Naive thymus-derived CD8-positive, alpha-beta T cell (primary cell): ENCODE measurements around the gene SHTN1. TPM values are rescaled to one million over a fixed set of nuclear protein-coding genes. Genes with fewer than 3 reads are reported as not detected.

Experiments used
- ATAC-seq, 2 donors: fragments of 150-1000 bp; cut with Tn5 transposase in 1 of 2; sonication (Bioruptor Pico), chemical (Tn5 transposase) in 1 of 2; 1 replicate in 1 of 2; 2 replicates in 1 of 2; pipeline ENCODE4 v1.10.0; 2021; ENCODE audit warnings: mild to moderate bottlenecking in 2 of 2, moderate library complexity in 2 of 2
- POLR2A ChIA-PET: fragments of 350-600 bp; sonication (Branson Sonifier 250); formaldehyde crosslinking; loops from one replicate; lab custom pipeline; 2021; ENCODE audit warnings: antibody characterized with exemption; lab: Charles Lee
- DNase-seq, 10 donors: peaks; one replicate each; pipeline versions ENCODE4 v3.0.0 to v3.0.0-alpha.2; 2020 to 2022
- H3K27ac Mint-ChIP-seq, 10 donors: one replicate each; pipeline ENCODE4 v1.8.0; 2020 to 2022; ENCODE audit warnings: mild to moderate bottlenecking in 10 of 10, mixed read lengths in 10 of 10, moderate library complexity in 4 of 10, inconsistent platforms in 1 of 10
- H3K27me3 Mint-ChIP-seq, 5 donors: one replicate each; pipeline ENCODE4 v1.8.0; 2021 to 2022; ENCODE audit warnings: mixed read lengths in 5 of 5
- H3K36me3 Mint-ChIP-seq, 3 donors: one replicate each; pipeline ENCODE4 v1.8.0; 2020 to 2022; ENCODE audit warnings: mixed read lengths in 3 of 3, mild to moderate bottlenecking in 2 of 3, inconsistent platforms in 1 of 3
- H3K4me1 Mint-ChIP-seq, 4 donors: one replicate each; pipeline ENCODE4 v1.8.0; 2021 to 2022; ENCODE audit warnings: mixed read lengths in 4 of 4
- H3K4me3 Mint-ChIP-seq, 10 donors: one replicate each; pipeline ENCODE4 v1.8.0; 2020 to 2022; ENCODE audit warnings: mild to moderate bottlenecking in 10 of 10, mixed read lengths in 10 of 10, moderate library complexity in 6 of 10, inconsistent platforms in 1 of 10
- H3K9me3 Mint-ChIP-seq, 9 donors: one replicate each; pipeline ENCODE4 v1.8.0; 2020 to 2022; ENCODE audit warnings: mixed read lengths in 9 of 9, mild to moderate bottlenecking in 3 of 9, inconsistent platforms in 1 of 9, moderate library complexity in 1 of 9
- polyA plus RNA-seq, 3 donors: library from polyadenylated mRNA; unstranded; fragments of 300-500 nt; fragmentation: Illumina TruSeq; gene quantifications; one replicate each; pipeline ENCODE4 v1.2.3, GENCODE V29; 2021
- total RNA-seq, 8 experiments: library from RNA in 2 of 8; stranded (reverse) in 2 of 8; gene quantifications; one replicate each; pipeline ENCODE4 v1.2.3 and lab custom pipeline; 2021 to 2026

Gene SHTN1
- total and polyA plus RNA-seq, 5 experiments from 2014 or later = 0.25 TPM; not detected in 4

GRCh38 chr10:117000580-117000979 is 4.4 kb downstream of the SHTN1 start:
- H3K27me3 Mint-ChIP-seq = peaks cover 18 to 61% (median 28%) of the 10 kb centered on the region in 5 donors
- no peak overlapping the region for H3K4me3 Mint-ChIP-seq
- H3K36me3 Mint-ChIP-seq = peaks cover 0 to 2% (median 0%) of the 10 kb centered on the region in 3 donors
- peaks cover 0 to 9% (median 4%) of the 10 kb centered on the region in 4 donors for H3K4me1 Mint-ChIP-seq
- DNase-seq (no peak), ATAC-seq (no peak)
- H3K9me3 Mint-ChIP-seq = peaks cover 0 to 3% (median 0%) of the 10 kb centered on the region in 9 donors
- no peak overlapping the region for H3K27ac Mint-ChIP-seq
- POLR2A ChIA-PET = no interaction called here

GRCh38 chr10:116998172-116998571 is 6.8 kb downstream of the SHTN1 start:
- Mint-ChIP-seq H3K4me1 (no peaks in the 10 kb centered on the region), H3K9me3 (no peaks in the 10 kb centered on the region), H3K4me3 (no peak overlapping the region), H3K27ac (no peak overlapping the region), H3K36me3 (no peaks in the 10 kb centered on the region), H3K27me3 (peaks cover 10 to 49% (median 20%) of the 10 kb centered on the region in 5 donors)
- ATAC-seq = no peak
- POLR2A ChIA-PET = no interaction called here
- no peak for DNase-seq

- Mint-ChIP-seq H3K4me3 (no peak overlapping the region), H3K9me3 (no peaks in the 10 kb centered on the region), H3K27ac (peak overlapping the region in 1 of 10 donors; percentile 48), H3K36me3 (no peaks in the 10 kb centered on the region), H3K4me1 (no peaks in the 10 kb centered on the region), H3K27me3 (peaks cover 6 to 42% (median 19%) of the 10 kb centered on the region in 5 donors)
- ATAC-seq = no peak
- DNase-seq = no peak
- POLR2A ChIA-PET = no interaction called here
Measured at GRCh38 chr10:116997015-116997414, 8.0 kb downstream of the SHTN1 start.

DNA sequence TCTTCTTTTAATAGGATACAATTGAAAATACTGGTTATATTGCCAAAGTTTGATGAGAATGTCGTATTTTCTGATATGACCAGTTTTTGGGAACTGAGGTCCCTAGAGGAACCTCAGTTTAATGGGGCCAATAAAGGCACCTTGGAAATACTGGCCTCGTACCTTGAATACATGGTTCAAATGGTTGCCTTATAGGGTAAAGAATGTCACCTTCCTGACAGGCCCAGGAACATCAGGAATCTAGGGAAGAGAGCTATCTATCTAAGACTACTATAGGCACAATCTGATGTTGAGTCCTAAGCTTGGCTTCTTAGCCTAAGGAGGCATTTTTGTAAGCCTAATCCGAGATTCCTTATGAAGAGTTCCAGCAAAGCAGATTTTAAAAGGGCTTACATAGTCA is 9.3 kb downstream of the SHTN1 start:
- no peak overlapping the region for H3K4me3 Mint-ChIP-seq
- no peaks in the 10 kb centered on the region for H3K36me3 Mint-ChIP-seq
- H3K27me3 Mint-ChIP-seq = peaks cover 6 to 42% (median 17%) of the 10 kb centered on the region in 5 donors
- no peaks in the 10 kb centered on the region for H3K4me1 Mint-ChIP-seq
- H3K27ac Mint-ChIP-seq = no peak overlapping the region
- no peaks in the 10 kb centered on the region for H3K9me3 Mint-ChIP-seq
- DNase-seq = no peak
- ATAC-seq = no peak
- POLR2A ChIA-PET = no interaction called here

DNA sequence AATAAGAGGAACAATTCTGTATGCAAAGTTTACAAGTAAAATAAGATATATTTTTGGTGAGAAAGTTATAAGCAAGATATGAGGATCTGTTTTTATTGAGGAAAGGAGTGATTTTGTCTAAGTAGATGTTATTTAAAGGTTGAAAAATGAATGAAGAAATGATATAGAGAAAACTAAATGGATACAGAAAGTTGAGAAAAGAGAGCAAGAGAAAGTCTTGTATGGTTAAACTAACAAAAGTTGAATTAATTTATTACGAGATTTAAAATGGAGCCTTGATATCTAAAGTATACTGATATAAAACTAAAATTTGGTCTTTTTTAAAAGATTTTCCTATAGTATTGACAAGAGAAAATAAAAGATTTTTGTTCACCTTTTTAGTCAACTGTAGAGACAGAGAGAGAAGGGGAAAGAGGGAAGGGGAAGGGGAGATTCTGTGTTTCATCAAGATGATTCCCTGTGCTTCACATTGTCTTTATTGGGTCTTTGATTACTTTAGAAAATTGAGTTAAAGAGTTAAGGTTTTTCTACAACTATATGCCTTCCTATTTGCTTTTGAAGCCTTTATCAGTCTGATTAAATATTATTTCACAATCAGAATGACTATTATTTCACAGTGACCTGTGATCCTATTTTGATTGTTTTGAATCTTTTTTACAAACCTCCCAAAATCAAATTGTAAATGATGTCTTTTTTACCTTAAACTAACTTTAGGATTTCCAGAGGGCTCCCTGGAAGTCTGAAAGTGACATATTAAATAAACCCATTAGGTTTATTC is 10.7 kb downstream of the SHTN1 start:
- Mint-ChIP-seq H3K27me3 (peaks cover 2 to 39% (median 11%) of the 10 kb centered on the region in 5 donors), H3K4me3 (no peak overlapping the region), H3K36me3 (no peaks in the 10 kb centered on the region), H3K9me3 (no peaks in the 10 kb centered on the region), H3K27ac (no peak overlapping the region), H3K4me1 (no peaks in the 10 kb centered on the region)
- no peak for ATAC-seq
- POLR2A ChIA-PET = no interaction called here
- no peak for DNase-seq

DNA sequence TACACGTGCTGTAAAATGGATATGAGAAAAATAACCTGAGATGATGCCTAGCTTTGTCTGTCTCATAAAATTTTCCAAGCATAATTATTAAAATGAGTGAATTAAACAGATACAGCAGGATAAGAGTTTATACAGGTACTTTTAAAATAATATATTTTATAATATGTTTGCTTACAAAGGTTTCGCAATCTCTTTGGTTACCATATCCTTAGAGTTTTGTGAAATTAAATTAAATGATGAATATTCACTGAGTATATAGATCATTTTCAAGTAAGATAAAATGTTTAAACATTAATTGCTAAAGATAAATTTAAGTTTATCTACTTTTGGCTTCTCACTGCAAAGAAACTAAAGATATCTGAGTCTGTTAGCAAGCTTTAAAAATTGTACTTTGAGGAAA is 11.4 kb downstream of the SHTN1 start:
- no peak for ATAC-seq
- no peak for DNase-seq
- H3K4me3 Mint-ChIP-seq = no peak overlapping the region
- no peaks in the 10 kb centered on the region for H3K36me3 Mint-ChIP-seq
- no peaks in the 10 kb centered on the region for H3K9me3 Mint-ChIP-seq
- POLR2A ChIA-PET = no interaction called here
- H3K27ac Mint-ChIP-seq = no peak overlapping the region
- H3K4me1 Mint-ChIP-seq = no peaks in the 10 kb centered on the region
- peaks cover 2 to 32% (median 10%) of the 10 kb centered on the region in 5 donors for H3K27me3 Mint-ChIP-seq

DNA sequence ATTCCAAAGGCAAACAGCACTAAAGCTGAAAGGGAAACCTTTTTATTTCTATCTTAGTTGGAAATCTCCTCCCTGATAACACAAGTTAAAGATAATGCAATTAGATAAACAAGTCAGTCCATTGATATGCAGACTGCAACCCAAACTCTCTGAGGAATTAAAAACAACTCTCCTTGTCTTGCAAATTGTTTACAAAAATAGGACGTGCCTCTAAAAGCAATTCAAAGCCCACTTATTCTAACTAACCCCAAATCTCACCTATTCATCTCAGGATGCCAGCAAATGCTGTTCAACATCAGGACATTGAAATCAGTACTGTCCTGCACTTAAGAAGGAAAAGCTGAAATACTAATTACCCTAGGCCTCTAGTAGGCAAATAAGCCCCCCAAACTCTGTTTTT is 12.8 kb downstream of the SHTN1 start:
- H3K27me3 Mint-ChIP-seq = peaks cover 3 to 22% (median 6%) of the 10 kb centered on the region in 5 donors
- H3K27ac Mint-ChIP-seq = no peak overlapping the region
- no peak overlapping the region for H3K4me3 Mint-ChIP-seq
- H3K9me3 Mint-ChIP-seq = no peaks in the 10 kb centered on the region
- POLR2A ChIA-PET = no interaction called here
- ATAC-seq = no peak
- H3K4me1 Mint-ChIP-seq = no peaks in the 10 kb centered on the region
- no peak for DNase-seq
- no peaks in the 10 kb centered on the region for H3K36me3 Mint-ChIP-seq

DNA sequence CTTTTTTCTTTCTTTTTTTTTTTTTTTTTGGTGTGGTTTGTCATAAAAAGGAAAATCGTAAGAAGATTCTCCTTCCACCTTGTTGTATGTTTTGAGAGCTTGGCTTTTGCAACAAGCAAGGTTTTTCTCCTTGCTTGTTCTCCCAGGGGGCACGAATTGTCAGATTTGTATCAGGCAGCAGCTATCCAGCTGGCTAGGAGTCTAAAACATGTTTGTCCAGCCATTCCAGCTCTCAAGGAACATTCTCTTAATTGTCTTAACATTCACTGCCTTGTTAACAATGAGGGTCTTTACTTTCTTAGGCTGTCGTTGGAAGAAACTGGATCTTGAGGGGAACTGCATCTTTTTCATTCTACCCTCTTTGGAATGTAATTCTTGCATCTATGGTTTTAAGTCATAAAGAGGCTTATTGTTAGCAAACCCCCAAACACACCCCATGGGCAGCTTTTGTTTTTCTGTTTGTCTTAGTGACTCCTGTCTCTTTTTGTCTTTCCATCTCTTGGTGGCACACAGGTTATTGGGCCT is 14.6 kb downstream of the SHTN1 start:
- DNase-seq (no peak), ATAC-seq (no peak)
- H3K27ac Mint-ChIP-seq = no peak overlapping the region
- POLR2A ChIA-PET = no interaction called here
- H3K36me3 Mint-ChIP-seq = no peaks in the 10 kb centered on the region
- peaks cover 0 to 2% (median 0%) of the 10 kb centered on the region in 9 donors for H3K9me3 Mint-ChIP-seq
- H3K27me3 Mint-ChIP-seq = peaks cover 0 to 6% (median 4%) of the 10 kb centered on the region in 5 donors
- H3K4me3 Mint-ChIP-seq = no peak overlapping the region
- no peaks in the 10 kb centered on the region for H3K4me1 Mint-ChIP-seq

DNA sequence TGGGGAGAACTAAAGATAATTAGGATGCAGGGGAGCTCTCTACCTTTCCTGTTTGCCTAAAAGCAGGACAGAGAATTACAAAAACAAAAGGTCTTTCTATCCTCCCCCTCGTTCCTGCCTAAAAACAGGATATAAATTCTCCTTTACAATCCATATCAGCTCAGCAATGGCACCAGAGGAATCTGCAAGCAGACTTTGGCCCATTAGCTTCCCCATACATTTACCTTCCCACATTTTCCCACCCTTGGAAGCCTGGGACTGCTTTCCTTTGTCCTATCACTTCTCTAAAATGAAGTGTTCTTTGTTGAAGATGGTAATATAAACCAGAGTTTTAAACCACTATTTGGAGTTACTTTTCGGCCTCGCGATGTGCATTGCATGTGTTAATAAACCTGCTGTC is 15.5 kb downstream of the SHTN1 start:
- peaks cover 0 to 7% (median 6%) of the 10 kb centered on the region in 5 donors for H3K27me3 Mint-ChIP-seq
- peaks cover 0 to 2% (median 0%) of the 10 kb centered on the region in 9 donors for H3K9me3 Mint-ChIP-seq
- no peaks in the 10 kb centered on the region for H3K36me3 Mint-ChIP-seq
- H3K4me3 Mint-ChIP-seq = no peak overlapping the region
- POLR2A ChIA-PET = no interaction called here
- H3K4me1 Mint-ChIP-seq = no peaks in the 10 kb centered on the region
- no peak overlapping the region for H3K27ac Mint-ChIP-seq
- no peak for ATAC-seq
- no peak for DNase-seq

- no peak overlapping the region for H3K27ac Mint-ChIP-seq
- ATAC-seq (no peak), DNase-seq (no peak)
- H3K27me3 Mint-ChIP-seq = peaks cover 0 to 8% (median 7%) of the 10 kb centered on the region in 5 donors
- POLR2A ChIA-PET = no interaction called here
- no peaks in the 10 kb centered on the region for H3K4me1 Mint-ChIP-seq
- peaks cover 0 to 2% (median 0%) of the 10 kb centered on the region in 9 donors for H3K9me3 Mint-ChIP-seq
- no peak overlapping the region for H3K4me3 Mint-ChIP-seq
- H3K36me3 Mint-ChIP-seq = no peaks in the 10 kb centered on the region
Measured at GRCh38 chr10:116988311-116988710, 16.7 kb downstream of the SHTN1 start.

GRCh38 chr10:116985611-116986010 is 19.4 kb downstream of the SHTN1 start:
- ATAC-seq (no peak), DNase-seq (no peak)
- Mint-ChIP-seq H3K27ac (no peak overlapping the region), H3K9me3 (peaks cover 0 to 2% (median 0%) of the 10 kb centered on the region in 9 donors), H3K4me1 (no peaks in the 10 kb centered on the region), H3K36me3 (no peaks in the 10 kb centered on the region), H3K4me3 (no peak overlapping the region), H3K27me3 (peaks cover 0 to 8% (median 7%) of the 10 kb centered on the region in 5 donors)
- POLR2A ChIA-PET = no interaction called here

GRCh38 chr10:116984202-116984990 is 20.6 kb downstream of the SHTN1 start:
- POLR2A ChIA-PET = no interaction called here
- no peaks in the 10 kb centered on the region for H3K36me3 Mint-ChIP-seq
- peaks cover 0 to 9% (median 8%) of the 10 kb centered on the region in 5 donors for H3K27me3 Mint-ChIP-seq
- no peaks in the 10 kb centered on the region for H3K4me1 Mint-ChIP-seq
- ATAC-seq (no peak), DNase-seq (no peak)
- H3K9me3 Mint-ChIP-seq = peaks cover 0 to 2% (median 0%) of the 10 kb centered on the region in 9 donors
- H3K27ac Mint-ChIP-seq = no peak overlapping the region
- no peak overlapping the region for H3K4me3 Mint-ChIP-seq

DNA sequence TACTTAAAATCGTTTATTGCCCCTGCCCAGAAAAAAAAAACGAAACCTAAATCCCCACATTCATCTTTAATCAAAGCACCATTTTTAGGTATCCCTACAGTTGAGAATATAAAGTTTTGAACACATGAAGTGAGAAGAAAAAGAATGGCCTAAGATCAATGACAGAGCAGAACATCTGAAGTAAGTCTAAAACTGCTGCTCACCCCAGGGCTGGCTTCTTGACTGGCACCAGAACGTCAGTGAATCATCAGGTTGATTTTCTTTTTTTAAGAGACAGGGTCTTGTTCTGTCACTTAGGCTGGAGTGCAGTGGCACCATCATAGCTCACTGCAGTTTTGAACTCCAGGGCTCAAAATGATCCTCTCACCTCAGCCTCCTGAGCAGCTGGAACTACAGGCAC is 24.9 kb downstream of the SHTN1 start:
- Mint-ChIP-seq H3K4me1 (no peaks in the 10 kb centered on the region), H3K36me3 (no peaks in the 10 kb centered on the region), H3K27ac (no peak overlapping the region), H3K27me3 (peaks cover 4 to 16% (median 7%) of the 10 kb centered on the region in 5 donors), H3K9me3 (no peaks in the 10 kb centered on the region), H3K4me3 (no peak overlapping the region)
- POLR2A ChIA-PET = no interaction called here
- no peak for DNase-seq
- ATAC-seq = no peak
